Measurements from ENCODE around the gene UBA5. TPM values are rescaled to one million over a fixed set of nuclear protein-coding genes. Genes with fewer than 3 reads are reported as not detected.

The UBA5 gene
- total RNA-seq, 1 donor from 2014 or later = 26.5 TPM

DNA sequence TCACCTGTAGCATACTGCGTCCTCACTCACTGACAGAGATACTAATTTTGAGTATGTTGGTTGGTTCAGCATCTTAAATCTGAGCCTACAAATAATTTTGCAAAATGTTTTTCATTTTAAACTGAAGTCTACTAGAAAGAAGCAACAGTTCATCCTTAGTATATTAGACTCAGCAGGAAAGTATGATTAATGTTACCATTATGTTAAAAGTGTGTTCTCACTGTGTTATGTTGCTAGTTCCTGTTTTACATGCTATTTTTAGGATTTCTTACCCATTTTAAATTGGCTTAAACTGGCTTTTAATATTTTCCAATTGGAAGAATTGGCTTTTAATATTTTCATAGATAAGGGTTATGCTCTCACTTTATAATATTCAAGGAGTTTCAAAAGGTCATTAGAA is 37.4 kb upstream of the UBA5 start:
- no peaks in the 10 kb centered on the region for H3K9me3 ChIP-seq
- no peaks in the 10 kb centered on the region for H3K27me3 ChIP-seq
- H3K4me3 ChIP-seq = no peak overlapping the region
- TF ChIP-seq, protein P1, sequence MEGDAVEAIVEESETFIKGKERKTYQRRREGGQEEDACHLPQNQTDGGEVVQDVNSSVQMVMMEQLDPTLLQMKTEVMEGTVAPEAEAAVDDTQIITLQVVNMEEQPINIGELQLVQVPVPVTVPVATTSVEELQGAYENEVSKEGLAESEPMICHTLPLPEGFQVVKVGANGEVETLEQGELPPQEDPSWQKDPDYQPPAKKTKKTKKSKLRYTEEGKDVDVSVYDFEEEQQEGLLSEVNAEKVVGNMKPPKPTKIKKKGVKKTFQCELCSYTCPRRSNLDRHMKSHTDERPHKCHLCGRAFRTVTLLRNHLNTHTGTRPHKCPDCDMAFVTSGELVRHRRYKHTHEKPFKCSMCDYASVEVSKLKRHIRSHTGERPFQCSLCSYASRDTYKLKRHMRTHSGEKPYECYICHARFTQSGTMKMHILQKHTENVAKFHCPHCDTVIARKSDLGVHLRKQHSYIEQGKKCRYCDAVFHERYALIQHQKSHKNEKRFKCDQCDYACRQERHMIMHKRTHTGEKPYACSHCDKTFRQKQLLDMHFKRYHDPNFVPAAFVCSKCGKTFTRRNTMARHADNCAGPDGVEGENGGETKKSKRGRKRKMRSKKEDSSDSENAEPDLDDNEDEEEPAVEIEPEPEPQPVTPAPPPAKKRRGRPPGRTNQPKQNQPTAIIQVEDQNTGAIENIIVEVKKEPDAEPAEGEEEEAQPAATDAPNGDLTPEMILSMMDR (IDR thresholded peaks at IDR 0.05) = no peak
- no peak for TF ChIP-seq POLR2AphosphoS5 (IDR thresholded peaks at IDR 0.05; ENCODE audit: insufficient read depth in 1 of 2, low read depth in 1 of 2)
- TF ChIP-seq POLR2A (IDR thresholded peaks at IDR 0.05) = no peak
- no peaks in the 10 kb centered on the region for H3K4me1 ChIP-seq
- H3K27ac ChIP-seq = no peak overlapping the region
- intact Hi-C loops (cut with DNase I) = no loop called here
- H3K36me3 ChIP-seq = peaks cover 0 to 14% of the 10 kb centered on the region in 2 donors
- DNase-seq (ENCODE audit: extremely low spot score in 2 of 2) = no peak

DNA sequence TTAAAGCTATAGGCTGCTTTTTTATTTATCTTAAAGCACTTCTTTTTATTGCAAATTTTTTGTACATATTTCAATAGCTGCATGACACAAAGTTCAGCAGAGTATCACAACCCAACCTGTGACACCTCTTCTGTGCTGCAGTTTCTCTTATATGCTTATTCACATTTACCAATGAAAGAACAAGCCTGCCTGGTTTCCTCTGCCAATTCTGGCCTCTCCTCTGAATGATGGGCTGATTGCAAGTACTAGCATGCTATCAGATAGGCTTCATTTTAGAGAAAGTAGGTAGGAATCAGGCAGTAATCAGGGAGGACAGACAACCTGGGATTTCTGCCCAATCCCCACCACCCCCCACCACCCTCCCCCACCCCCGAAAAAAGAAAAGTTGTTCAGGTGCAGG is 36.5 kb upstream of the UBA5 start:
- no peaks in the 10 kb centered on the region for H3K9me3 ChIP-seq
- H3K27ac ChIP-seq = no peak overlapping the region
- no peak for TF ChIP-seq POLR2AphosphoS5 (IDR thresholded peaks at IDR 0.05; ENCODE audit: insufficient read depth in 1 of 2, low read depth in 1 of 2)
- TF ChIP-seq, protein P1 (IDR thresholded peaks at IDR 0.05) = no peak
- TF ChIP-seq POLR2A (IDR thresholded peaks at IDR 0.05) = no peak
- H3K27me3 ChIP-seq = no peaks in the 10 kb centered on the region
- no peak for DNase-seq (ENCODE audit: extremely low spot score in 2 of 2)
- no peak overlapping the region for H3K4me3 ChIP-seq
- peaks cover 0 to 17% of the 10 kb centered on the region in 2 donors for H3K36me3 ChIP-seq
- no peaks in the 10 kb centered on the region for H3K4me1 ChIP-seq
- intact Hi-C loops (cut with DNase I) = no loop called here

DNA sequence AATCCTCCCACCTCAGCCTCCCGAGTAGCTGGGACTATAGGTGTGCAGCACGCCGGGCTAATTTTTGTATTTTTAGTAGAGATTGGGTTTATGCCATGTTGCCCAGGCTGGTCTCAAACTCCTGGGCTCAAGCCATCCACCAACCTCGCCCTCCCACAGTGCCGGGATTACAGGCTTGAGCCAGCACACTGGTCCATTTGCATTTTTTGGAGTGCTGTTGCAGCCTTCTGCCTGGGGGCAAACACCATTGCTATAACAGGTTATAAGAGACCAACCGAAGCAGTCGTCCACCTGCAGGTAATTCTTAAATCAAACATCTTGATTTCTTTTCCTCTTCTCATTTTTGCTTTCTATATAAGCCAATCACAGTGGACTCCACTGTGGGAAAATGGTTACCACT is 35.3 kb upstream of the UBA5 start:
- TF ChIP-seq, protein P1 (IDR thresholded peaks at IDR 0.05) = no peak
- TF ChIP-seq POLR2A (IDR thresholded peaks at IDR 0.05) (no peak), POLR2AphosphoS5 (IDR thresholded peaks at IDR 0.05; ENCODE audit: insufficient read depth in 1 of 2, low read depth in 1 of 2) (no peak)
- intact Hi-C loops (cut with DNase I) = no loop called here

DNA sequence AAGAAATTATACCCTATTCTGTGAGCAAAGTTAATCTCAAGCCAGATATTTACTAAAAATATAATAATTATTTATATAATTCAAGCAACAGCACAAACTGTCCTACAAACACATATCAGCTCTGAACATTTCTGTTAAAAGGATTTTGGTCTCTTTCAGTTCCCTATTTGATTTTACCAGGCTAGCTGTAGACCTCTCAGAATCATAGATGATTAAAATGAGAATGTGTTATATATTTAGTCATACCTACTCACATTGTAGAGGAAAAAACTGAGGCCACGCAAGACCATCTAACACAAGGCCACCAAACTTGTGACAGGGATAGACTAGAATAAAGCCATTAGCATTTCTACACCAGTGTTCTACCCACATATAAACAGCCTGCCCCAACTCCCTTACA is 34.5 kb upstream of the UBA5 start:
- Histone ChIP-seq H3K4me3 (no peak overlapping the region), H3K27ac (no peak overlapping the region), H3K4me1 (no peaks in the 10 kb centered on the region), H3K27me3 (no peaks in the 10 kb centered on the region), H3K36me3 (peaks cover 0 to 17% of the 10 kb centered on the region in 2 donors), H3K9me3 (no peaks in the 10 kb centered on the region)
- intact Hi-C loops (cut with DNase I) = no loop called here
- TF ChIP-seq, protein P1 (IDR thresholded peaks at IDR 0.05) = no peak
- TF ChIP-seq POLR2AphosphoS5 (IDR thresholded peaks at IDR 0.05; ENCODE audit: insufficient read depth in 1 of 2, low read depth in 1 of 2) (no peak), POLR2A (IDR thresholded peaks at IDR 0.05) (no peak)
- DNase-seq (ENCODE audit: extremely low spot score in 2 of 2) = no peak

More for the DNA sequence above, 35.3 kb upstream of the UBA5 start:
- Histone ChIP-seq H3K36me3 (peaks cover 0 to 17% of the 10 kb centered on the region in 2 donors), H3K9me3 (no peaks in the 10 kb centered on the region), H3K27me3 (no peaks in the 10 kb centered on the region), H3K27ac (no peak overlapping the region), H3K4me3 (no peak overlapping the region), H3K4me1 (no peaks in the 10 kb centered on the region)
- no peak for DNase-seq (ENCODE audit: extremely low spot score in 2 of 2)

DNA sequence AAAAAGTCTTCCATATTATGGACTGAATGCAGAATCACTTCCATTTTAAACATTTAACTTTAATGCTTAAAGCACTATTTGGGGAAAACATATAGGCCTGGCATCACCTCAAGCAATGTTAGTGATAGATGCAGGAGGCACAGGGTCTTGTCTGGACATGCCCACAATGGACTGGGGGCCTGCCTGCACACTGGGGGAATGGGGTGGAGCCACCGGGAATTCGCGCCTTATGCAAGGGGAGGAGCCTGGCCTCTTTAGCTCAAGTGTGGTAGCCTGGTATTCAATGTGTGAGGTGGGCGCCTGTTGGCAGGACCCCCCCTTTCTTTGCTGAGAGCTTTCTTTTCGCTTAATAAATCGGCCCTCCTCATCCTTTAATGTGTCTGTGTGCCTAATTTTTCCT is 33.2 kb upstream of the UBA5 start:
- DNase-seq (ENCODE audit: extremely low spot score in 2 of 2) = no peak
- intact Hi-C loops (cut with DNase I) = no loop called here
- Histone ChIP-seq H3K36me3 (peaks cover 0 to 10% of the 10 kb centered on the region in 2 donors), H3K9me3 (no peaks in the 10 kb centered on the region), H3K4me3 (no peak overlapping the region), H3K27me3 (no peaks in the 10 kb centered on the region), H3K4me1 (no peaks in the 10 kb centered on the region), H3K27ac (no peak overlapping the region)
- TF ChIP-seq, protein P1 (IDR thresholded peaks at IDR 0.05) = no peak
- TF ChIP-seq POLR2A (IDR thresholded peaks at IDR 0.05) (no peak), POLR2AphosphoS5 (IDR thresholded peaks at IDR 0.05; ENCODE audit: insufficient read depth in 1 of 2, low read depth in 1 of 2) (no peak)
